OCI-LY3 (cell line): ENCODE data around the gene DNHD1.

Experiments used
- H2AFZ ChIP-seq: fragments of 200-600, 300-600 bp; shearing (Covaris generic); 2 replicates; pipeline ENCODE4 v1.6.0; 2014; ENCODE audit warnings: antibody characterized with exemption, low read depth, low read length
- H3K27ac ChIP-seq: fragments of 200-600, 300-600 bp; sonication (generic); 2 replicates; pipeline ENCODE4 v1.5.1; 2014; ENCODE audit warnings: mild to moderate bottlenecking, low read length, moderate library complexity, mixed read lengths
- H3K27me3 ChIP-seq: fragments of 200-600, 300-600 bp; sonication (generic); 2 replicates; pipeline ENCODE4 v1.6.1; 2014; ENCODE audit warnings: low read depth, low read length, mixed read lengths
- H3K36me3 ChIP-seq: fragments of 200-600, 300-600 bp; sonication (generic); replicated peaks from 2 replicates; pipeline ENCODE3; 2014; ENCODE audit warnings: low read depth, low read length, mixed read lengths
- H3K4me1 ChIP-seq: fragments of 300-600, 200-600 bp; sonication (generic); 2 replicates; pipeline ENCODE4 v1.6.1; 2014; ENCODE audit warnings: low read length, mixed read lengths
- H3K4me2 ChIP-seq: fragments of 200-600, 300-600 bp; sonication (generic); 2 replicates; pipeline ENCODE4 v1.6.1; 2014; ENCODE audit warnings: low read length, mixed read lengths
- H3K4me3 ChIP-seq: fragments of 300-600, 200-600 bp; sonication (generic); 2 replicates; pipeline ENCODE4 v1.5.1; 2014; ENCODE audit warnings: antibody characterized with exemption, mild to moderate bottlenecking, low read length, moderate library complexity
- H3K79me2 ChIP-seq: fragments of 300-600, 200-600 bp; shearing (Covaris generic); 2 replicates; pipeline ENCODE4 v1.6.1; 2014; ENCODE audit warnings: mild to moderate bottlenecking, low read length, mixed read lengths
- H3K9ac ChIP-seq: fragments of 300-600, 200-600 bp; shearing (Covaris generic); 2 replicates; pipeline ENCODE4 v1.6.0; 2014; ENCODE audit warnings: mild to moderate bottlenecking, low read length, moderate library complexity
- H3K9me3 ChIP-seq: fragments of 200-600, 300-600 bp; shearing (Covaris generic); 2 replicates; pipeline ENCODE4 v1.6.1; 2014; ENCODE audit warnings: low read length, mixed read lengths; ENCODE audit not compliant: insufficient read depth
- H4K20me1 ChIP-seq: fragments of 200-600, 300-600 bp; sonication (generic); 2 replicates; pipeline ENCODE4 v1.6.1; 2016; ENCODE audit warnings: low read length, mixed read lengths; ENCODE audit not compliant: insufficient read depth
- EZH2phosphoT487 ChIP-seq: fragments of 200-600 bp; shearing (Covaris generic); IDR thresholded peaks from 2 replicates; pipeline ENCODE4 v1.6.1; 2018; ENCODE audit warnings: antibody characterized with exemption, mixed run types, low read depth
- TF ChIP-seq, protein P1 (sequence below): fragments of 200-600, 300-600 bp; sonication (generic); IDR thresholded peaks from 2 replicates; pipeline ENCODE4 v1.5.1; 2014; ENCODE audit warnings: antibody characterized with exemption, low read length, low read depth

Gene DNHD1

DNA sequence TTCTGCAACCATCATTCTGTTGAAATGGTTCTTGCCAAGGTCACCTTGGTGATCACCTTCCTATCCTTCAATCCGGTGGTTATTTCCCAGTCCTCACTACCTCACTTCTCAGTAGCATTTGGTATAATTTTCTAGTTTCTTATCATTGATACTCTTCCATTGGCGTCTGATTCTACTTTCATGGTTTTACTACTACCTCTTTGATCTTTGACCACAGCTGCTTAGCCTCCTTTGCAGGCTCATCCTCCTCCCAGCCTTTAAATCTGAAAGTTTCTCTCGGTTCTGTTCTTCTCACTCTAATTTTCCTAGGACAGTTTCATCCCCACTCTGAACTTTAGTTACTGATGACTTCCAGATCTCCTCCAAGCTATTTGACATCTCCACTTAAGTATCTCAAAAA is 10.8 kb upstream of the DNHD1 start:
- H3K79me2 ChIP-seq, result peaks cover 31% of the 10 kb centered on the region
- H3K4me3 ChIP-seq, result no peak overlapping the region
- H3K4me1 ChIP-seq, result peaks cover 7% of the 10 kb centered on the region
- H3K9me3 ChIP-seq, result no peaks in the 10 kb centered on the region
- peaks cover 66% of the 10 kb centered on the region for H3K36me3 ChIP-seq
- H4K20me1 ChIP-seq, result no peaks in the 10 kb centered on the region
- no peak overlapping the region for H3K9ac ChIP-seq
- TF ChIP-seq EZH2phosphoT487, result no peak
- TF ChIP-seq, protein P1, sequence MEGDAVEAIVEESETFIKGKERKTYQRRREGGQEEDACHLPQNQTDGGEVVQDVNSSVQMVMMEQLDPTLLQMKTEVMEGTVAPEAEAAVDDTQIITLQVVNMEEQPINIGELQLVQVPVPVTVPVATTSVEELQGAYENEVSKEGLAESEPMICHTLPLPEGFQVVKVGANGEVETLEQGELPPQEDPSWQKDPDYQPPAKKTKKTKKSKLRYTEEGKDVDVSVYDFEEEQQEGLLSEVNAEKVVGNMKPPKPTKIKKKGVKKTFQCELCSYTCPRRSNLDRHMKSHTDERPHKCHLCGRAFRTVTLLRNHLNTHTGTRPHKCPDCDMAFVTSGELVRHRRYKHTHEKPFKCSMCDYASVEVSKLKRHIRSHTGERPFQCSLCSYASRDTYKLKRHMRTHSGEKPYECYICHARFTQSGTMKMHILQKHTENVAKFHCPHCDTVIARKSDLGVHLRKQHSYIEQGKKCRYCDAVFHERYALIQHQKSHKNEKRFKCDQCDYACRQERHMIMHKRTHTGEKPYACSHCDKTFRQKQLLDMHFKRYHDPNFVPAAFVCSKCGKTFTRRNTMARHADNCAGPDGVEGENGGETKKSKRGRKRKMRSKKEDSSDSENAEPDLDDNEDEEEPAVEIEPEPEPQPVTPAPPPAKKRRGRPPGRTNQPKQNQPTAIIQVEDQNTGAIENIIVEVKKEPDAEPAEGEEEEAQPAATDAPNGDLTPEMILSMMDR, result no peak
- H3K27me3 ChIP-seq, result no peaks in the 10 kb centered on the region
- H3K4me2 ChIP-seq, result no peak overlapping the region
- no peak overlapping the region for H3K27ac ChIP-seq
- no peak overlapping the region for H2AFZ ChIP-seq

DNA sequence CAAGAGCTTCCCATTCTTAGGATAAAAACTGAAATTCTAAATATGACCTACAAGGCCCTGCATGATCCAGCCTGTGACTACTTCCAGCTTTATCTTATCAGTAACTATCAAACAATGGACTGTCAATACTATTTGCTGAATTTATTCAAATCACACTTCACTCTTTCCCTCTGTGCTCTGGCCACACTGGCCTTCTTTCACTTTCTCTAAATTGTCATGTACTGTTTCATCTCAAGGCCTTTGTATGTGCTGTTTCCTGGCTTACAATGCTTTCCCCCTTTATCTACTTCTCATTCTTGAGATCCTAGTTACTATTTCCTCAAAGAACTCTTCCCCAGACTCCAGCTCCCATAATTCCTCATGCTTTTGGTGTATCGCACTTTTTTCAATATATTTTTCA is 10.1 kb upstream of the DNHD1 start:
- peaks cover 71% of the 10 kb centered on the region for H3K36me3 ChIP-seq

DNA sequence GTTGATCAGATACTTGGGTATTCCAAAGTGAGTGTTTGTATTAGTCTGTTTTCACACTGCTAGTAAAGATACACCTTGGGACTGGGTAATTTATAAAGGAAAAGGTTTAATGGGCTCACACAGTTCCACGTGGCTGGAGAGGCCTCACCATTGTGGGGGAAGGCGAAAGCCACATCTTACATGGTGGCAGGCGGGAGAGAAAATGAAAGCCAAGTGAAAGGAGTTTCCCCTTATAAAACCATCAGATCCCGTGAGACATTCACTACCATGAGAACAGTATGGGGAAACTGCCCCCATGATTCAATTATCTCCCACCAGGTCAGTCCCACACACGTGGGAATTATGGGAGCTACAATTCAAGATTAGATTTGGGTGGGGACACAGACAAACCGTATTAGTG is 8.7 kb upstream of the DNHD1 start:
- Histone ChIP-seq H3K27me3 (no peaks in the 10 kb centered on the region), H3K4me2 (no peak overlapping the region), H3K27ac (no peak overlapping the region), H2AFZ (no peak overlapping the region), H3K4me1 (no peaks in the 10 kb centered on the region), H3K36me3 (peaks cover 65% of the 10 kb centered on the region), H3K79me2 (peaks cover 10% of the 10 kb centered on the region), H3K9me3 (no peaks in the 10 kb centered on the region), H4K20me1 (no peaks in the 10 kb centered on the region), H3K4me3 (no peak overlapping the region), H3K9ac (no peak overlapping the region)
- TF ChIP-seq EZH2phosphoT487, result no peak
- TF ChIP-seq, protein P1, result no peak

More for the DNA sequence above, 10.1 kb upstream of the DNHD1 start:
- Histone ChIP-seq H3K9me3 (no peaks in the 10 kb centered on the region), H3K4me2 (no peak overlapping the region), H3K4me3 (no peak overlapping the region), H3K4me1 (peaks cover 7% of the 10 kb centered on the region), H3K9ac (no peak overlapping the region), H2AFZ (no peak overlapping the region), H3K79me2 (peaks cover 24% of the 10 kb centered on the region), H4K20me1 (no peaks in the 10 kb centered on the region), H3K27me3 (no peaks in the 10 kb centered on the region), H3K27ac (no peak overlapping the region)
- TF ChIP-seq, protein P1, result no peak
- no peak for TF ChIP-seq EZH2phosphoT487

DNA sequence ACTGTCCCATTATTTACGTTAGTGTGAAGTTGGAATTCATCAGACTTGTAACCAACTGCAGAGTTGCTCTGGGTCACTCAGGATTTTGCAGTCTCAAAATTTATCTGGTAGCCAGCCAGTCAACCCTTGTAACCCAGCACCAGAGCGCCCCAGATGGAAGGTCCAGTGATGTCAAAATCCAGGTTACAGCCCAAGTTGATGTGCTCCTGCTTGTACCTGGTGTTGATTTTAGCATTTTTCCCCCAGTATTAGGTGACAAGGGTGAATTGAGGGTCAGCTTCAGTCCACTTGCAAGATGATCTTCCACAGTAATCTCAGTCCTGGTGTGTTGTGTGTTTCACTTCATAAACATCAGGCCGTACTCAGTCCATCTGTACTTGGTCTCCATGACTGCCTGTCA is 8.3 kb upstream of the DNHD1 start:
- no peak overlapping the region for H3K9ac ChIP-seq
- no peak overlapping the region for H3K4me3 ChIP-seq
- no peaks in the 10 kb centered on the region for H3K27me3 ChIP-seq
- no peaks in the 10 kb centered on the region for H4K20me1 ChIP-seq
- H2AFZ ChIP-seq, result no peak overlapping the region
- H3K79me2 ChIP-seq, result peaks cover 5% of the 10 kb centered on the region; the same call in 1 of the 2 replicates
- no peak overlapping the region for H3K27ac ChIP-seq
- H3K4me2 ChIP-seq, result no peak overlapping the region
- H3K9me3 ChIP-seq, result no peaks in the 10 kb centered on the region
- H3K4me1 ChIP-seq, result no peaks in the 10 kb centered on the region
- TF ChIP-seq, protein P1, result no peak
- TF ChIP-seq EZH2phosphoT487, result no peak
- H3K36me3 ChIP-seq, result peaks cover 63% of the 10 kb centered on the region
